Tibial nerve (tissue), 4 donors: ENCODE measurements around the gene LCN1. TPM values are rescaled to one million over a fixed set of nuclear protein-coding genes. Genes with fewer than 3 reads are reported as not detected.
"Not testable (repeated sequence)": the region's sequence is repeated elsewhere in the genome, so short reads cannot be mapped to it uniquely, and the experiment has no call there.

ENCODE experiments used
- DNase-seq, 2 donors: peaks; one replicate each; pipeline ENCODE4 v3.0.0-alpha.2; 2019; ENCODE audit warnings: low spot score in 2 of 2
- H3K27ac ChIP-seq, 4 donors: fragments of 200-600 bp; sonication (generic) in 3 of 4; one replicate each; pipeline ENCODE4 v1.5.1; 2017 to 2019; ENCODE audit warnings: mild to moderate bottlenecking in 1 of 4
- H3K27me3 ChIP-seq, 2 donors: fragments of 200-600 bp; sonication (generic) in 1 of 2; one replicate each; pipeline versions ENCODE4 v1.5.1 to v1.6.0; 2017 to 2019
- H3K36me3 ChIP-seq, 3 donors: fragments of 200-600 bp; sonication (generic); one replicate each; pipeline ENCODE4 v1.5.1; 2018 to 2019
- H3K4me1 ChIP-seq, 4 donors: fragments of 200-600 bp; sonication (generic) in 3 of 4; one replicate each; pipeline ENCODE4 v1.5.1; 2017 to 2019
- H3K4me3 ChIP-seq, 4 donors: fragments of 200-600 bp; sonication (generic) in 3 of 4; one replicate each; pipeline ENCODE4 v1.5.1; 2017 to 2019; ENCODE audit warnings: mild to moderate bottlenecking in 1 of 4, moderate library complexity in 1 of 4
- H3K9me3 ChIP-seq, 4 donors: fragments of 200-600 bp; sonication (generic) in 3 of 4; one replicate each; pipeline ENCODE4 v1.5.1; 2017 to 2019
- CTCF ChIP-seq, 5 experiments: fragments of 200-600 bp in 3 of 5; fragments of 450-650 bp in 2 of 5; sonication (generic) in 3 of 5; IDR thresholded peaks; one replicate each; pipeline ENCODE4 v1.5.1; 2016 to 2019; ENCODE audit warnings: antibody characterized with exemption in 5 of 5, mild to moderate bottlenecking in 3 of 5, moderate library complexity in 2 of 5
- EP300 ChIP-seq, 2 donors: sonication (generic); formaldehyde crosslinking; IDR thresholded peaks; one replicate each; pipeline ENCODE4 v1.6.1; 2017; ENCODE audit warnings: antibody characterized with exemption in 2 of 2, mild to moderate bottlenecking in 1 of 2
- POLR2A ChIP-seq, 2 donors: fragments of 450-650 bp; IDR thresholded peaks; one replicate each; pipeline ENCODE4 v1.6.1; 2017; ENCODE audit warnings: antibody characterized with exemption in 2 of 2, mild to moderate bottlenecking in 2 of 2, moderate library complexity in 2 of 2
- WGBS, 2 donors: methylation state at CpG; one replicate each; pipeline ENCODE4 v1.1.5; 2018; 5-methylcytosine and 5-hydroxymethylcytosine counted together
- total RNA-seq, 4 donors: library from RNA; depleted of rRNA; stranded (reverse); fragments of >200 nt; gene quantifications; one replicate each; pipeline ENCODE4 v1.1.0, GENCODE V29; 2016

LCN1 gene
- total RNA-seq, 4 donors from 2014 or later = not detected

GRCh38 chr9:135513351-135513846, 7.8 kb upstream of the LCN1 start:
- H3K4me1 ChIP-seq = no peaks in the 10 kb centered on the region
- H3K9me3 ChIP-seq = peaks cover 0 to 17% (median 0%) of the 10 kb centered on the region in 4 donors
- no peak for DNase-seq
- TF ChIP-seq CTCF (IDR thresholded peaks at IDR 0.05) = no peak
- TF ChIP-seq POLR2A (IDR thresholded peaks at IDR 0.05) = no peak
- no peak for TF ChIP-seq EP300 (IDR thresholded peaks at IDR 0.05)
- 80 to 83% methylated on average over 19 of the region's 19 CpGs for WGBS, 2 donors
- peaks cover 0 to 6% of the 10 kb centered on the region in 2 donors for H3K27me3 ChIP-seq
- H3K36me3 ChIP-seq = no peaks in the 10 kb centered on the region
- H3K27ac ChIP-seq = no peak overlapping the region
- no peak overlapping the region for H3K4me3 ChIP-seq

- H3K4me3 ChIP-seq, H3K27ac ChIP-seq, H3K27me3 ChIP-seq, H3K36me3 ChIP-seq, DNase-seq, H3K4me1 ChIP-seq: not testable (repeated sequence)
- peaks cover 0 to 12% (median 0%) of the 10 kb centered on the region in 4 donors for H3K9me3 ChIP-seq
- 91 to 92% methylated on average over 5 to 9 of the region's 9 CpGs for WGBS, 2 donors
Measured at GRCh38 chr9:135513906-135514305, 7.3 kb upstream of the LCN1 start.

- 76 to 84% methylated on average over 11 to 17 of the region's 17 CpGs for WGBS, 2 donors
- no peaks in the 10 kb centered on the region for H3K4me1 ChIP-seq
- H3K4me3 ChIP-seq = no peak overlapping the region
- DNase-seq = no peak
- H3K27me3 ChIP-seq = peaks cover 0 to 6% of the 10 kb centered on the region in 2 donors
- H3K9me3 ChIP-seq = peaks cover 0 to 6% (median 0%) of the 10 kb centered on the region in 4 donors
- no peak overlapping the region for H3K27ac ChIP-seq
- H3K36me3 ChIP-seq = no peaks in the 10 kb centered on the region
- TF ChIP-seq CTCF (IDR thresholded peaks at IDR 0.05) = no peak
- TF ChIP-seq EP300 (IDR thresholded peaks at IDR 0.05) = no peak
- no peak for TF ChIP-seq POLR2A (IDR thresholded peaks at IDR 0.05)
Measured at GRCh38 chr9:135514342-135515082, 6.7 kb upstream of the LCN1 start.

GRCh38 chr9:135515083-135515951, 5.9 kb upstream of the LCN1 start:
- no peak for DNase-seq
- 75 to 90% methylated on average over 26 to 29 of the region's 31 CpGs for WGBS, 2 donors
- Histone ChIP-seq H3K4me1 (no peaks in the 10 kb centered on the region), H3K9me3 (no peaks in the 10 kb centered on the region), H3K4me3 (no peak overlapping the region), H3K36me3 (no peaks in the 10 kb centered on the region), H3K27ac (no peak overlapping the region), H3K27me3 (peaks cover 0 to 6% of the 10 kb centered on the region in 2 donors)
- TF ChIP-seq EP300 (IDR thresholded peaks at IDR 0.05) (no peak), CTCF (IDR thresholded peaks at IDR 0.05) (no peak), POLR2A (IDR thresholded peaks at IDR 0.05) (no peak)

- Histone ChIP-seq H3K36me3 (no peaks in the 10 kb centered on the region), H3K27ac (no peak overlapping the region), H3K4me3 (no peak overlapping the region), H3K4me1 (no peaks in the 10 kb centered on the region), H3K9me3 (no peaks in the 10 kb centered on the region), H3K27me3 (peaks cover 0 to 10% of the 10 kb centered on the region in 2 donors)
- no peak for TF ChIP-seq EP300 (IDR thresholded peaks at IDR 0.05)
- TF ChIP-seq POLR2A (IDR thresholded peaks at IDR 0.05) = no peak
- no peak for TF ChIP-seq CTCF (IDR thresholded peaks at IDR 0.05)
- WGBS, 2 donors = 76 to 78% methylated on average over 20 to 22 of the region's 25 CpGs
- DNase-seq = no peak
Measured at GRCh38 chr9:135516132-135516860, 4.9 kb upstream of the LCN1 start.
